MG63 (cell line): ENCODE data around the gene ALAD. TPM values are rescaled to one million over a fixed set of nuclear protein-coding genes. Genes with fewer than 3 reads are reported as not detected.

Experiments
- DNase-seq: peaks from one replicate; pipeline ENCODE4 v3.0.0-alpha.2; 2020
- H3K27me3 ChIP-seq: fragments of 250-450 bp; sonication (Bioruptor Pico); 2 replicates; pipeline ENCODE4 v1.5.1; 2020; ENCODE audit warnings: mild to moderate bottlenecking, moderate library complexity
- H3K36me3 ChIP-seq: fragments of 250-450 bp; sonication (Bioruptor Pico); 2 replicates; pipeline ENCODE4 v1.5.1; 2020; ENCODE audit warnings: mild to moderate bottlenecking, moderate library complexity
- H3K4me3 ChIP-seq: fragments of 250-450 bp; sonication (Bioruptor Pico); 2 replicates; pipeline ENCODE4 v1.5.1; 2020; ENCODE audit warnings: mild to moderate bottlenecking, moderate library complexity
- H3K9me3 ChIP-seq: fragments of 250-450 bp; sonication (Bioruptor Pico); 2 replicates; pipeline ENCODE4 v1.5.1; 2020; ENCODE audit warnings: mild to moderate bottlenecking, moderate library complexity
- total RNA-seq: library from RNA; depleted of rRNA; stranded (reverse); fragments of >200 nt; shearing (Covaris generic); gene quantifications from 2 replicates; pipeline ENCODE4 v1.2.3, GENCODE V29; 2014; ENCODE audit warnings: low replicate concordance

The ALAD gene
- total RNA-seq, 1 experiment from 2014 or later: 14.8 TPM

DNA sequence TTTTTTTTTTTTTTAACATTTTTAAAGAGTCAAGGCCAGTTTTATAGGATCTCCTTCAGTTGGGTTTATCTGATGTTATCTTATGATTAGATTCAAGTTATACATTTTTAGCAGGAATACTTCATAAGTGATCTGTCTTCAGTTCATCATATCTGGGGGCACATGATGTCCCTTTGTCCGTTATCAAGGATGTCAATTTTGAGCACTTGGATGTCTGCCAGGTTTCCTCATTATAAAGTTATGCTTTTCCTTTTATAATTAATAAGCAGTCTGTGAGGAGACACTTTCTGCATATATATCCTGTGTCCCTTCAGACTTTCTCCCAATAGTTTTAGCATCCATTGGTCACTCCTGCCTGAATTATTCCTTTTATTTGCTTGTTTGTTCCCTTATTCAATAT lies 36.1 kb downstream of the ALAD start:
- no peaks in the 10 kb centered on the region for H3K36me3 ChIP-seq
- no peak for DNase-seq
- H3K27me3 ChIP-seq: no peaks in the 10 kb centered on the region
- no peak overlapping the region for H3K4me3 ChIP-seq
- no peaks in the 10 kb centered on the region for H3K9me3 ChIP-seq

GRCh38 chr9:113363336-113363735 lies 37.7 kb downstream of the ALAD start:
- Histone ChIP-seq H3K9me3 (no peaks in the 10 kb centered on the region), H3K27me3 (no peaks in the 10 kb centered on the region), H3K36me3 (no peaks in the 10 kb centered on the region), H3K4me3 (no peak overlapping the region)
- DNase-seq: no peak

- H3K27me3 ChIP-seq: no peaks in the 10 kb centered on the region; the same call in 1 of the 2 replicates
- no peaks in the 10 kb centered on the region for H3K9me3 ChIP-seq
- no peak overlapping the region for H3K4me3 ChIP-seq
- H3K36me3 ChIP-seq: no peaks in the 10 kb centered on the region
- peak; percentile 12 for DNase-seq
Observed at GRCh38 chr9:113361304-113362018, 39.6 kb downstream of the ALAD start.

DNA sequence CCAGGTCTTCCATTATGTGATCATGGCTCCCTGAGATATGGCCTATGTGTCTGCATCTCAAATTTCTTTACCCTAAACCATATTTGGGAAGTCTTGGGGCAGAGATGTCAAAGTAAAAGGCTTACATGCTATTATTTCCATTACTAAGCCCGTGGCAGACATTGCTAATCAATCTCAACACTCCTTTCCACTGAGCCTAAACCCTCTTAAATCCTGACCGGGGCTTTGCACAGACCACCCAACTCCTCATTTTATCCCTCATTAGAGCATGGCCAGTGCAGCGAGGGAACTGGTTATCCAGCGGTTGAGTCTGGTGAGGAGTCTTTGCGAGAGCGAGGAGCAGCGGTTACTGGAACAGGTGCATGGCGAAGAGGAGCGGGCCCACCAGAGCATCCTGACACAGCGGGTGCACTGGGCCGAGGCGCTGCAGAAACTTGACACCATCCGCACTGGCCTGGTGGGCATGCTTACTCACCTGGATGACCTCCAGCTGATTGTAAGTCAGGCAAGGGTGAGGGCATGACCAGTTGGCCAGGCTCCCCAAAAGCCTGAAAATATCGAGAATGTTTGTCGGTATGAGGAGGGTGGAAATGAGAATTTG lies 40.7 kb downstream of the ALAD start:
- Histone ChIP-seq H3K9me3 (no peaks in the 10 kb centered on the region), H3K27me3 (no peaks in the 10 kb centered on the region; the same call in 1 of the 2 replicates), H3K36me3 (no peaks in the 10 kb centered on the region), H3K4me3 (no peak overlapping the region)
- DNase-seq: no peak

- H3K9me3 ChIP-seq: no peaks in the 10 kb centered on the region
- no peaks in the 10 kb centered on the region; the same call in 1 of the 2 replicates for H3K27me3 ChIP-seq
Observed at GRCh38 chr9:113359385-113359784, 41.7 kb downstream of the ALAD start.

GRCh38 chr9:113356686-113357292 lies 44.3 kb downstream of the ALAD start:
- no peaks in the 10 kb centered on the region for H3K9me3 ChIP-seq

More at GRCh38 chr9:113359385-113359784, 41.7 kb downstream of the ALAD start:
- DNase-seq: no peak
- Histone ChIP-seq H3K4me3 (no peak overlapping the region), H3K36me3 (no peaks in the 10 kb centered on the region)

DNA sequence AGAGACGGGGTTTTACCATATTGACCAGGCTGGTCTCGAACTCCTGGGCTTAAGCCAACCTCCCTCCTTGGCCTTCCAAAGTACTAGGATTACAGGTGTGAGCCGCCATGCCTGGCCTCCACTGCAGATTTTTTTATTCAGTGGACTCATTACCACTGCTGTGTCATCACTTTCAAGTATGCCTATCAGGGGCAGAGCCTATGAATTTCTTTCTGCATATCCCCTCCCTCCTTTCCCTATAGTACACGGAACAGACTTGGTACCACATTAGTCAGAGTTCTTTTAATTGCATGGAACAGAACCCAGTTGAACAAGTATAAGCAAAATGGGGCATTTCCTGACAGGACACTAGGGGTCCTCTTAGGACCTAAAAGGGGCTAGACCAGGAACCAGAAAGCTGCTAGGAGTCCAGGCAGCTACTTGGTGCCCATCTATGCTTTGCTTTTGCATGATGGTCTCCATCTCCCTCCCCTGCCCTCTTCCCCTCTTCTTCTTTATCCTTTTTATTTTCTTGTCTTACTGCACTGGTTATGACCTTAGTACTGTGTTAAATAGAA lies 46.0 kb downstream of the ALAD start:
- Histone ChIP-seq H3K36me3 (no peaks in the 10 kb centered on the region), H3K4me3 (no peak overlapping the region), H3K9me3 (no peaks in the 10 kb centered on the region), H3K27me3 (peaks cover 9% of the 10 kb centered on the region)
- no peak for DNase-seq

More at GRCh38 chr9:113356686-113357292, 44.3 kb downstream of the ALAD start:
- H3K36me3 ChIP-seq: no peaks in the 10 kb centered on the region
- H3K4me3 ChIP-seq: no peak overlapping the region
- no peak for DNase-seq
- no peaks in the 10 kb centered on the region; the same call in 1 of the 2 replicates for H3K27me3 ChIP-seq

- no peak for DNase-seq
- Histone ChIP-seq H3K4me3 (no peak overlapping the region), H3K36me3 (no peaks in the 10 kb centered on the region), H3K9me3 (no peaks in the 10 kb centered on the region), H3K27me3 (peaks cover 20% of the 10 kb centered on the region)
Observed at GRCh38 chr9:113352411-113352810, 48.7 kb downstream of the ALAD start.

DNA sequence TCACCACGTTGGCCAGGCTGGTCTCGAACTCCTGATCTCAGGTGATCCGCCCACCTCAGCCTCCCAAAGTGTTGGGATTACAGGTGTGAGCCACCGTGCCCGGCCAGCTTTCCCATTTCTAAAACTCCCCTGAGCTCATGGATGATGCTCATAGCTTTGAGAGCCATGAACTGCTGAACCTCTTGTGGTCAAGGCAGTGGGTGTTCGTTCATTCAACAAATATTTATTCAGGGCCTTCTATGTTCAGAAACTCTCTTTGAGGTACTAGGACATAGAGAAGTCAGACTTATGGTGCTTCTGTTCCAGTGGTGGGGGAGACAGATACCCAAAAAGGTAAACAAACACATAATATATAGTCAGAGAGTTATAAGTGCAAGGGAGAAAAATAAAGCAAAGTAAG lies 49.1 kb downstream of the ALAD start:
- H3K27me3 ChIP-seq: peaks cover 20% of the 10 kb centered on the region
- DNase-seq: no peak
- H3K9me3 ChIP-seq: no peaks in the 10 kb centered on the region
- no peaks in the 10 kb centered on the region for H3K36me3 ChIP-seq
- no peak overlapping the region for H3K4me3 ChIP-seq

GRCh38 chr9:113350937-113351336 lies 50.1 kb downstream of the ALAD start:
- Histone ChIP-seq H3K4me3 (no peak overlapping the region), H3K36me3 (no peaks in the 10 kb centered on the region), H3K9me3 (no peaks in the 10 kb centered on the region), H3K27me3 (peaks cover 20% of the 10 kb centered on the region)
- no peak for DNase-seq

DNA sequence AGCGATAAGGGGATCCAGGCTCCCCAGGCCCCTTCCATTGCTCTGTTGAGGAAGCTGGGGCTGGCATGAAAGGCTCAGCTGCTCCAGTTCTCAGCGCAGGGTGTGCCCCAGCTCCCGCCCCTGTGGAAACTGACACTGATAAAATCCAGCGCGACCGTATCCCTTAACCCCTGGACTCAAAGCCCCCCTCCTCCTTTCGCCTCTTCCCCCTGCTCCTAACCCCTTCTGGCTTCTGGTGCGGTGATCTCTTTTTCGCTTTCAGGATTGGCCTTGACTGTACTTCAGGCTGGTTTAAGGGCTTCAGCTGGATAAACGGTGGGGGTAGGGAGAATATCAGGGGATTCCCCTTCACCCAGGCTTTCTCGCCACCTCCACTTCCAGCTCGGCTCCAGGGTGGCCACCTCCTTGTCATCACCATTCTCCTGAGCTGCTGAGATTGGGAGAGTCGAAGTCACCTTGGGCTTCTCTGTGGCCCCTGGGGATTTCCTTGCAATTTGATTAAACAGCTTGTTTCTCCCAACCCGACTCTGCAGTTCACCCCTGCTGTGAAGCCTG lies 50.9 kb downstream of the ALAD start:
- H3K27me3 ChIP-seq: peaks cover 20% of the 10 kb centered on the region
- DNase-seq: no peak
- H3K9me3 ChIP-seq: no peaks in the 10 kb centered on the region
- H3K36me3 ChIP-seq: no peaks in the 10 kb centered on the region
- no peak overlapping the region for H3K4me3 ChIP-seq

- Histone ChIP-seq H3K4me3 (no peak within 1 kb of the TSS), H3K27me3 (peaks cover 20% of the 10 kb centered on the region), H3K36me3 (no peaks in the 10 kb centered on the region), H3K9me3 (no peaks in the 10 kb centered on the region)
- DNase-seq: no peak
Observed at GRCh38 chr9:113349445-113350094, 51.5 kb downstream of the ALAD start, which contains the start of gene BSPRY. Gene BSPRY, plus strand, starts transcription at chr9:113349541. Its CDS starts 39 bp downstream, at chr9:113349580.

- no peaks in the 10 kb centered on the region for H3K36me3 ChIP-seq
- no peak for DNase-seq
- H3K4me3 ChIP-seq: no peak overlapping the region
- H3K9me3 ChIP-seq: no peaks in the 10 kb centered on the region
- H3K27me3 ChIP-seq: peaks cover 20% of the 10 kb centered on the region
Observed at GRCh38 chr9:113349066-113349444, 52.0 kb downstream of the ALAD start.

DNA sequence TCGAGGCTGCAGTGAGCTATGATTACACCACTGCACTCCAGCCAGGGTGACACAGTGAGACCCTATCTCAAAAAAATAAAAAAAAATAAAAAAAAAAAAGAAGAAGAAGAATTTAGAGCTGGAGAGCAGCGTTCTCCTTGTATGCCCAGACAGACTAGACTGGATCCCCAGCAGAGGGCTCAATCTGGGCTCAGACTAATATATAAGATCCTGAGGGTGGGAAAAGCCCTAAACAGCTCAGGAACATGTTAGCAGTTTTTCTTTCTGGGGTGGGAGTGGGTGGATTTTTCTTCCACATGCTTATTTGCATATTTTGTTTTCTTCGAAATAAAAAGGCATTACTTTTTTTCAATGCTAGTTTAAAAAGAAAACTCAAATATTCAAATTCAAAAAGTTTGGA lies 52.6 kb downstream of the ALAD start:
- Histone ChIP-seq H3K27me3 (peaks cover 20% of the 10 kb centered on the region), H3K9me3 (no peaks in the 10 kb centered on the region), H3K36me3 (no peaks in the 10 kb centered on the region), H3K4me3 (no peak overlapping the region)
- no peak for DNase-seq

DNA sequence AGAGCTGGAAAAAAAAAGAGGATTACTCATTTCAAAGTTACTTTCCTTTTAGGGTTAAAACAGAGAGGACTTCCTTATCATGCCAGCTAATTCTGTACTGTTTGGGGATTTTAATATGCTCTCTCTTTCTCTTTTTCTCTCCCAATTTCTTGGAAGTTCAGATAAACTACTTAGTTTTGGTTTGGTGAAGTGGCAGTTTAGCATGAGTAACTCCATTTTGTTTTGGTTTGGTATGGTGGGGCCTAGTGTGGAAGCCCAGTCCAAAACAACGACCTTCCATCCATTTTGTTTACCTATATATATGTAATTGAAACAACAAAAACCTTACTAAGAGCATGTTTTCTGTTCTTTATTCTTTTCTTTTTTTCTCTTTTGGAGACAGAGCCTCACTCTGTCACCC lies 55.4 kb downstream of the ALAD start:
- Histone ChIP-seq H3K4me3 (no peak overlapping the region), H3K9me3 (no peaks in the 10 kb centered on the region), H3K27me3 (peaks cover 16% of the 10 kb centered on the region), H3K36me3 (no peaks in the 10 kb centered on the region)
- DNase-seq: no peak

- no peak for DNase-seq
- Histone ChIP-seq H3K9me3 (no peaks in the 10 kb centered on the region), H3K4me3 (no peak overlapping the region), H3K36me3 (no peaks in the 10 kb centered on the region), H3K27me3 (peaks cover 12% of the 10 kb centered on the region)
Observed at GRCh38 chr9:113345190-113345589, 55.9 kb downstream of the ALAD start.
